A549 treated with Hydrocortisone at 1 μM for 4 hours (cell line): ENCODE data around the gene RAB10. TPM values are rescaled to one million over a fixed set of nuclear protein-coding genes. Genes with fewer than 3 reads are reported as not detected.

Experiments
- total RNA-seq: library from RNA; stranded (reverse); fragments of 200-300 nt; extraction: Qiagen RNA extraction; gene quantifications from 5 replicates; pipeline ENCODE4 v1.2.3, GENCODE V29; 2022

The RAB10 gene
- 234 to 328 TPM (median 253 TPM) in 5 replicates for total RNA-seq

DNA sequence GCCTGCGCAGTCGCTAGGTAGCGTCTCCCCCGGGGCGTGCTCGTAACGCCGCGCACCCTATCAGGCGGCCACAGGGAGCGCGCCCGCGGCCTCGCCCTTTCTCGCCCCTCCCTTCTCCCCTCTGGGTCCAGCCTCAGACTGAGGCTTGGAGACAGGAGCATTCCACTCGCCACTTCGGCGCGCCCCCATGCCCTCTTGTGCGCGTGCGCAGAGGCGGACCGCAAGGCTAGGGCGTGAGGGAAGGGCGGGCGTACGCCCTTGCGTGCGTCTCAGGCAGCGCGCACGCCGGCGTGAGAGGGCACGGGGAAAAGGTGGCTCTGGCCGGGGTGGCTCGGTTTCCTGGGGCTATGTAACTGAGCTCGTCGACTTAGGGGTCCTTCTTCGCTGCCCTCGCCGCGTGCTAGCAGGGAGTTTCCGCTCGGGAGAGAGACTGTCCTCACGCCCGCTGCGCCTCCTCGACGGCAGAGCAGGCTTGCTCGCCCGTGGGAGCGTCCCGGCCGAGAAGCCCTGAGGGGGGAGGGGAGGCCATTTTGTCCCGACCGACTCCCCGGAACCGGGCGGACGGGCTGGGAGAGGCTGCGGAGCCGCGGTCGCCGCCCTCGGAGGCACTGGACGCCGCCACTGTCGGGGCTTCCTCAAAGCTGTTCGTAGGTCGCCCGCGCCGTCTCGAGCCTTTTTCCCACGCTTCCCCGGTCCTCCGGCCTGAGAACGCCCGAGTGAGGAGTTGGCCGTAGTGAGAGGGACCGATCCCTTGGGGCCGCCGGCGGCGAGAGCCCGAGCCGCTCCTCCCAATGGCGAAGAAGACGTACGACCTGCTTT lies at the start of gene RAB10:
Gene RAB10, plus strand, starts transcription at position 267 of the 819 bp plus-strand sequence. Its CDS starts 525 bp downstream, at position 792.

DNA sequence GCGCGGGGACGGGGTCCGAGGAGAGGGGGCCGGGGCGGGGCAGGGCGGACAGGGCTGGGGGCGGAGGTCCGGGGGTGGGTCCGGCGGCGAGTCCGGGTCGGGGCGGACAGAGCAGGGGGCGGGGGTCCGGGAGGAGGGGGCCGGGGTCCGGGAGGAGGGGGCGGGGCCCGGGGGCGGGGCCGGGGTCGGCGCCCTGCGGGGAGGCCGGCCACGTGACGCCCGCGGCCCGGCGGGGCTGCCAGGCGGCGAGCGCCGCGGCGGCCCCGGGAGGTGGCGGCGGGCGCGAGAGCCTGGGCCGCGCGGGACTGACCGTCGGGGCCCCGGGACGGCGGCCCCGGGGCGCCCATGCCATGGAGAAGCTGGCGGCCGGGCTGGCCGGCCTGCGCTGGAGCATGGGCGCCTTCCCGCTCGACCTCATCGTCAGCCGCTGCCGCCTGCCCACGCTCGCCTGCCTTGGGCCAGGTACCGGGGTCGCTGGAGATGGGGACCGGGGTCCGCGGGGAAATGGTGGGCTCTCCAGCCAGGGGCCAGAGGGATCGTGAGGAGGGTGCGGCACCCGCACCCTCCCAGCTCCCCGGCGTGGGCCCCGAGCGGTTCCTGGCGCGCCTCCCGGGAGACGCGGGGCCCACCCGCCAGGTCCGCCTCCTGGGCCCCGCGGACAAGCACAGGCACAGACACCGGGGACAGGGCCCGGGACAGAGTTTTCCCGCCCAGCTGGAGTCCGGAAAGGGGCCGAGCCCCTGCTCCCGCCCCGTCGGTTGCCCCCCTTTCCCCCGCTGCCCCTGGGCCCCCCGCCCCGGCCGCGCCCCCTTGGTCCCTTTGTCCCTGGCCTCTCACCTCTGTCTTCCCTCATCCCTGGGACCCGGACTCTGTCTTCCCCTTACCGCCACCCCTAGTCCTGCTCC lies 139.2 kb downstream of the RAB10 start, which contains the start of gene GAREM2:
Gene GAREM2, plus strand, starts transcription at position 218 of the 905 bp plus-strand sequence. Its CDS starts 133 bp downstream, at position 351.

Other genes with a start within 250 kb of the RAB10 start
- gene ASXL2, start 155.6 kb upstream of the RAB10 start, total RNA-seq: 9.3 to 16.3 TPM (median 13.3 TPM) in 5 replicates
- gene KIF3C, start 51.6 kb upstream of the RAB10 start, total RNA-seq: 38.0 to 47.5 TPM (median 44.1 TPM) in 5 replicates
- 5.8 to 8.5 TPM (median 7.0 TPM) in 5 replicates for gene GAREM2, start 139.0 kb downstream of the RAB10 start, total RNA-seq
- 115 to 159 TPM (median 121 TPM) in 5 replicates for gene HADHA, start 210.5 kb downstream of the RAB10 start, total RNA-seq
- gene HADHB, start 210.9 kb downstream of the RAB10 start, total RNA-seq: 99.2 to 104 TPM (median 100 TPM) in 5 replicates